GM19043 (cell line): ENCODE measurements around the gene SPRYD4.
"Not testable (repeated sequence)": the region's sequence is repeated elsewhere in the genome, so short reads cannot be mapped to it uniquely, and the experiment has no call there.

Source experiments
- ATAC-seq: cut with Tn5 transposase; IDR thresholded peaks from one replicate; pipeline ENCODE4 v1.9.1; 2021; ENCODE audit warnings: low read depth; ENCODE audit not compliant: unreplicated experiment

Gene SPRYD4

DNA sequence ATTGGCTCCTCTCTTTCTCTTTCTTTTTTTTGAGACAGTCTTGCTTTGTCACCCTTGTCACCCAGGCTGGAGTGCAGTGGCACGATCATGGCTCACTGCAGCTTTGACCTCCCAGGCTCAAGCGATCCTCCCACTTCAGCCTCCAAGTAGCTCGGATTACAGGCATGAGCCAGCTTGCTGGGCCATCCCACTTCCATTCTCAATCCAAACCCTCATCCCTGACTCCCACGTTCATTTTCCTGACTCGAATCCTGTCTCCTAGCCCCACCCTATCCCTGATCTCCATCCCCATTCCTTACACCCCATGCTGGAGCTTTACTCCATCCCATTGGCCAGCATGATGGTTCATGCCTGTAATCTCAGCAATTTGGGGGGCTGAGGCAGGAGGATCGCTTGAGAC is 7.8 kb downstream of the SPRYD4 start:
- no peak for ATAC-seq

DNA sequence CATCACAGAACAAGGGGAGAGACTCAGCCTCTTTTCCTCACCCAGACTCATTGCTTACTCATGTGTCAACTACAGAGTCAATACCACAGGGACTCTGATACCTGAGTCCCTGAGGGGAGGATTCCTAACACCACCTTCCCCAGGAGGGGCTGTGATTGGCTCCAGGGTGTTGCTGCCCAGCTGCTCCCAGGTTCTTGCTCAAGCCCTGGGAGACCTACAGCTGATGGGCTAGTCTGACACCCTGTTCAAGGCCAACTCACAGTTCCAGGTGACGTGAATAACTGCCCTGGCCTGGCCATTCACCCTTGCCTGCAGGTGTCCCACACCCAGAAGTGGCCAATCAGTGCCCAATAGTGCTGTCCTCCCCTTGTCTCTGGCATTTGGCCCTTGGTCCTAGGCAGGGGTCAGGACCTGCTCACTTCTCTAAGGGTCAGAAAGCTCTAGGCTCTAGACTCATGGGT is 8.6 kb downstream of the SPRYD4 start:
- no peak for ATAC-seq

DNA sequence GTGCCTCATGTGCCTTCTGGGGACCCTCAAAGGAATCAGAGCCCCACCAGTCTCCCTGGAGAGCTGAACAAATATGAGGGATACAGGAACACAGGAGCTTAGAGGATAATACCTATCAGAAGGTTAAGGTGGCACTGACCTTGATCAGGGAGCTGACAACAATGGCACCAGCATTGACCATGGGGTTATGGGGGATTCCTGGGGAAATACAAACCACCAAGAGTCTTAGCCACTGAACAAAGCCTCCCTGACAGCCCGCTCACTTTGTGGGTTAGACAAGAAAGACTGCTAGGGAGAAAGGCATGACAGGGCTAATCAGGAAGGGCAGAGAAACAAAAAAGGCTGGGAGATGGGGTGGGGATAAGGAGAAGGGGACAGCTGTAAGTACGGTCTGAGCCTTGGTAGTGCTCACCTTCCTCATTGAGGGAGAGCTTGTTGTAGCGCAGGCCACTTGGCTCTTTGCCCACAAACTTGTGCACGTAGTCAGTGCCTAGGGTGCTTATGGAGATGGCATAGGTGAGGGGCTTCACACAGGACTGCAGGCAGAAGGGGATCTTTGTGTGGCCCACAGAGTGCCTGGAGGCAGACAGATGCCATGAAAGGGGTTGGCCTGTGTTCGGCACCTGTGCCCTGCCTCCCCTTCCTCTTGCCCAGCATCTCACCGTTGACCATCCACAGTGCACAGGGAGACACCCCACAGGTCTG is 9.3 kb downstream of the SPRYD4 start:
- no peak for ATAC-seq

DNA sequence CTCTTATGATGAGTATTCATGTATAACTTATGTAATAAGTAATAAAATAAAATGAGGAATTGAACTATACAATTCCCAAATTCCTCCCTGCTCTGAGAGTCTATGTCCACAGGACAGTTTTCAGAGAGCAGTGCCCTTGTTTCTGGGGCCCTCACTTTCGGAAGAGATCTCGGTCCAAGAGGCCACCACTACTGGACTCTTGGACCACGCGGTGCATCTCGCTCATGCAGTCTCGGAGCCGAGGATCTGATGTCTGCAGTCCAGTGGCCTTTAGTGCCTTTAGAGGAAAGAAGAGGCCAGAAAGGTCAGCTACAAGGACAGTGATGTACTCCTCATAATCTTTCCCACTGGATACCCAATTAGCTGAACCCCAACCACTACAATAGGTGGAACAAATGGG is 11.2 kb downstream of the SPRYD4 start:
- no peak for ATAC-seq

DNA sequence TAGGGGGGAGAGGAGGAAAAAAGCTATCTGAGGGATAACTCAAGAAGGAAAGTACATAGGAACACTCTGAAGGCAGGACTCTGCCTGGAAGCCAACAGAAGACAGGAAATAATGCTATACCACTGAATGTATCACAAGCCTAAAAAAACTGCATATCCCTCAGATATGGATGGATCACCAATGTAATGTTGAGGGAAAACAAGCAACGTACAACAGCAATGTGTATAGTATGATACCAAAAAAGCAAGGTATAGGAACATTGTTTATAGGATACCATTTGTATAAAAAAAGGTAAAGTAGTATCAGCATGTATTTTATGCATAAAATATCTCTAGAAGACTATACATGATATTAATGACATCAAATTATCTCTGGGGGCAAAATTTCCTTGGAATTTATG is 16.2 kb downstream of the SPRYD4 start:
- ATAC-seq: no peak

DNA sequence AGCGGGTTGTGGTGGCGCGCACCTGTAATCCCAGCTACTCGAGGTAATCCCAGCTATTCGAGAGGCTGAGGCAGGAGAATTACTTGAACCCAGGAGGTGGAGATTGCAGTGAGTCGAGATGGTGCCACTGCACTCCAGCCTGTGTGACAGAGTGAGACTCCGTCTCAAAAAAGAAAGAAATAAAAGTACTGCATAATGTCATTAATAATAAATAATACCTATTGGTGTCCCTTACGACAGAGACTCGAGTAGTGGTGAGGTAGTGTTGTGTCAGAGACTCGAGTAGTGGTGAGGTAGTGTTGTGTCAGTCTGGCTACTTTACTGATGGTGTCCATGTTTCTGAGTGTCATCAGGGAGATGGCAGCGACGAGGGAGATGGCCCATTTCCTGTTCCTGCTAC is 18.3 kb downstream of the SPRYD4 start:
- no peak for ATAC-seq

DNA sequence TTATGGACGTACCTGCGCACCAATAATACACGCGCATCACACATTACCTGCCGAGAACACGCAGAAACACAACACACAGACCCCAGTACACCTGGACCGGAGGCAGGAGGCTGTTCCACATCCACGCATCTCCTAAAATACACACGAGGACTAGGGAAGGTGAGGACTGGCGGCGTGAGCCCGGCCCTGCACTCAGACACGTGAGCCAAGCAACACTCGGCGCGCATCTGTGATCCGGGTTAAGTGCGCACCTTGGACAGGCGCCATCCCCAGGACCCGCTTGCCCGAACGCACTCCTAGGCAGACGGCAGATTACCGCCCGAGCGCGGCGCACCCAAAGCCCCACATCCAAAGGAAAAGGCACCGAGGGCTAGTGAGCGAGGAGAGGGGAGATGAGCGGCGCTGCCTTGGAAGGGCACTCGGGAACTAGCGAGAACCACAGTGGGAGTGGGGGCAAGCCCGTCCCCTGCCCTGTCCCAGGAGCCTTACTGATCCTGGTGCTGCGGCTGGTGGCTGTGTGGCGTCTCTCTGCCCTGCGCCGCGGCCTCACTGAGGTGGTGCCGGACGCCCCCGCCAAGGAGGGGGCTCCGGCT is 19.2 kb downstream of the SPRYD4 start:
- ATAC-seq: no peak

DNA sequence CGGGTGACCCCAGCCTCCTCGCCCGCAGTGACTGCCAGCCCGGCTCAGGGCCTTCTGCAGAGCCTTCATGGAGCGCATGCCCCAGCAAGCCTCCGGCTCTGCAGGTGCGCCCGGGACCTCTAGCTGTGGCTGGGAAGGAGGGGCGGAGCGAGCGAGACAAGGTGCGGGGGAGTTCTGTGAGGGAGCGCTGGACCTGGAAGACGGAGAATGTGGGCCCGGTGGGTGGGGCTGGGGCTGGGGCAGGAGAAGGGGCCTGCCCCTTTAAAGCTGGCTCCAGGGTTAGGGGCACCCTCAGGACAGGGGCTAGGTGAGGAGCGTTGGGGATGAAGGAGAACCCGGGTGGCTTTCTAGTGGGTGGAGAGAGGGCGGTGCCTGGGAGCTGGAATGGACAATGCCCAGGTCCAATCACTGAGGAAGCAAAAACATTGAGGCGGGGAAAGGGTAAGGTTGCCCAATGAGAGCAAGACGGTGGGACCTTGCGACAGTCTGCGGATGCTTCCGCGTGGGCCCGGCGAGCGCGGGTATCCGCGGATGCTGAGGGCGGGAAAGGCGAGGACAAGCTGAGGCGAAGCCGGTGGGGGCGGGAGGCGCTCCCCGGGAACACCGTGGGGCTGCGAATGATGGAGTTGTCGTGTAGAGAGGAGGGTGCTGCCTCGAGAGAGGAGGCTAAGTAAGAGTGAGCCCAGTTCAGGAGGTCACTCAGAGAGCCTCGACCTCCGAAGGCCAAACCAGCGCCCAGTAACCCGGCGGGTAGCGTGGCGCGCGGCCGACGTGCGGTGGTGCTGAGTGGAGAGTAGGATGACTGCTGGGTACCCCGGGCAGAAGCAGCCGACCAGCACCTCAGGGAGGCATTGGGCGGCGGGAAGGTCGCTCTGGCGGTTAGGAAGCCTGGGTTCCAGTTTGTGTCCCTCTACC is 19.9 kb downstream of the SPRYD4 start, which contains the start of gene GLS2:
Gene GLS2 (minus strand): TSS at position 121 of the 915 bp plus-strand sequence. CDS start 43 bp downstream, at position 78.
- peak; percentile 88 for ATAC-seq

DNA sequence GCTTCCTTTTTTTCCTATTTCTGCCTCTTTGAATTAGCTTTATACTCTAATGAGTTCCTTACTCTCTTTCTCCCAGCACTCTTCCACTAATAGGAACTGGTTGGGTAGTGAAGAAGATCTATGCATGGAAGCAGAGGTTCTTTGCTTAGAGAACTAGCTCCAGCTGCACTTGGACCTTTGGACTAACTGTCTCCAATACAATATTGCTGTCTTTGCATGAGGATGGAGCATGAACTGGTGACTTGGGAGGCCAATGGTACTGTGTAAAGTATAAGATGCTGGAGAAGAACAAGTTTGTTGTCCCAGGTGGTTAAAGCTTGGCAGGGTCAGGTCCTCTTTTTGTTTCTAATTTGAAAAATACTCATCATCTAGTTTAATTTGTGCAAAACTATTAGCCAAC is 22.0 kb downstream of the SPRYD4 start:
- ATAC-seq: no peak

DNA sequence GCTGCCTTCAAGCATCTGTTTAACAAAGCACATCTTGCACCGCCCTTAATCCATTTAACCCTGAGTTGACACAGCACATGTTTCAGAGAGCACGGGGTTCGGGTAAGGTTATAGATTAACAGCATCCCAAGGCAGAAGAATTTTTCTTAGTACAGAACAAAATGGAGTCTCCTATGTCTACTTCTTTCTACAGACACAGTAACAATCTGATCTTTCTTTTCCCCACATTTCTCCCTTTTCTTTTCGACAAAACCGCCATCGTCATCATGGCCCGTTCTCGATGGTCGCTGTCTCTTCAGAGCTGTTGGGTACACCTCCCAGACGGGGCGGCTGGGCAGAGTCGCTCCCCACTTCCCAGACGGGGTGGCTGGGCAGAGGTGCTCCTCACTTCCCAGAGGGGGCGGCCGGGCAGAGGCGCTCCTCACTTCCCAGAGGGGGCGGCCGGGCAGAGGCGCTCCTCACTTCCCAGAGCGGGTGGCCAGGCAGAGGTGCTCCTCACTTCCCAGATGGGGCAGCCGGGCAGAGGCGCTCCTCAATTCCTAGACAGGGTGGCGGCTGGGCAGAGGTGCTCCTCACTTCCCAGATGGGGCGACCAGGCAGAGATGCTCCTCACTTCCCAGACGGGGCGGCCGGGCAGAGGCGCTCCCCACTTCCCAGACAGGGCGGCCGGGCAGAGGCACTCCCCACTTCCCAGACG is 25.2 kb downstream of the SPRYD4 start:
- ATAC-seq: not testable (repeated sequence)

DNA sequence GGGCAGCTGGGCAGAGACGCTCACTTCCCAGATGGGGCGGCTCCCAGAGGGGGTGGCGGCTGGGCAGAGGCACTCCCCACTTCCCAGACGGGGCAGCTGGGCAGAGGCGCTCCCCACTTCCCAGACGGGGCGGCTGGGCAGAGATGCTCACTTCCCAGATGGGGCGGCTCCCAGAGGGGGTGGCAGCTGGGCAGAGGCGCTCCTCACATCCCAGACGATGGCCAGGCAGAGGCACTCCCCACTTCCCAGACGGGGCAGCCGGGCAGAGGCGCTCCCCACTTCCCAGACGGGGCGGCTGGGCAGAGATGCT is 25.7 kb downstream of the SPRYD4 start:
- ATAC-seq: not testable (repeated sequence)

DNA sequence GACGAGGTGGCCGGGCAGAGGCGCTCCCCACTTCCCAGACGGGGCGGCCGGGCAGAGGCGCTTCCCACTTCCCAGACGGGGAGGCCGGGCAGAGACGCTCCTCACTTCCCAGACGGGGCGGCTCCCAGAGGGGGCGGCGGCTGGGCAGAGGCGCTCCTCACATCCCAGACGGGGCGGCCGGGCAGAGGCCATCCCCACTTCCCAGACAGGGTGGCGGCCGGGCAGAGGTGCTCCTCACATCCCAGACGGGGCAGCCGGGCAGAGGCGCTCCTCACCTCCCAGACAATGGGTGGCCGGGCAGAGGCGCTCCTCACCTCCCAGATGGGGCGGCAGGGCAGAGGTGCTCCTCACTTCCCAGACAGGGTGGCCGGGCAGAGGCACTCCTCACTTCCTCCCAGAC is 26.1 kb downstream of the SPRYD4 start:
- not testable (repeated sequence) for ATAC-seq

DNA sequence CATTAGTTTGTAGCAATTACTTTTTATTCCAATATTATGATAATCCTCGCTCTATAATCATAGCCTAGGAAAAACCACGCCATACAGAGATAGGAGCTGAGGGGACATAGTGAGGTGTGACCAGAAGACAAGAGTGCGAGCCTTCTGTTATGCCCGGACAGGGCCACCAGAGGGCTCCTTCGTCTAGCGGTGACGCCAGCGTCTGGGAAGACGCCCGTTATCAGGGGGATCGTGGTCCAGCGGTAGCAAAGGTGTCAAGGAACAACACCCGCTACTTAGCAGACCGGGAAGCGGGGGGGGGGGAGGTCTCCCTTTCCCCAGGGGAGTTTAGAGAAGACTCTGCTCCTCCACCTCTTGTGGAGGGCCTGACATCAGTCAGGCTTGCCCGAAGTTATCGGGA is 28.3 kb downstream of the SPRYD4 start:
- not testable (repeated sequence) for ATAC-seq

DNA sequence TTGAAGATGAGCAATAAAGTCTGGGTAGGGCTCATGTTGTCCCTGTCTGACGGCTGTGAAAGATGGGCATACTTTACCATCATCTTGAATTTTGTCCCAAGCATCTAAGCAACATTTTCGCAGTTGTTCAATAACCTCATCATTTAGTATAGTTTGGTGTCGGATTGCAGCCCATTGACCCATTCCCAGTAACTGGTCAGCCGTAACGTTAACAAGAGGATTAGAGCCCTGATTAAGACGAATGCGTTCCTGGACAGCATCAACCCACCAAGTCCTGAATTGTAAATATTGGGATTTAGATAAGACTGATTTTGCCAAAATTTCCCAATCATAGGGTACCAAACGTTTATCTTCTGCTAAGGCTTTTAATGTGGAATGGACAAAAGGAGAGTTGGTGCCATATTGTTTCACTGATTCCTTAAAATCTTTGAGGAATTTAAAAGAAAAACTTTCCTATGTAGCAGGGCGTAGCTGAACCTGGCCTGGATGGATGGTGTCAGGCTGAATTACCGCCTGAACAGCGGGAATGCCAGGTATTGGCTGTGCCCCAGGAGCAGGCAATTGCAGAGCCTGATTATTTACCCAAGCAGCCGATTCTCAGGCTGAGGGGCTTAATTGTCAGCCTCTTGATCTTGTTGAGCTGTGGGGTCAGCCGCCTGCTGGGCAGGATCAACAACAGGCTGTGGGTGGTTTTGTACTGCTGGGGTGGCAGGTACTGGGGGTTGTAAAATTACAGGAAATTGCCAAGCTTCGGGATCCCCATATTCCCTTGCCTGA is 29.9 kb downstream of the SPRYD4 start:
- ATAC-seq: not testable (repeated sequence)

DNA sequence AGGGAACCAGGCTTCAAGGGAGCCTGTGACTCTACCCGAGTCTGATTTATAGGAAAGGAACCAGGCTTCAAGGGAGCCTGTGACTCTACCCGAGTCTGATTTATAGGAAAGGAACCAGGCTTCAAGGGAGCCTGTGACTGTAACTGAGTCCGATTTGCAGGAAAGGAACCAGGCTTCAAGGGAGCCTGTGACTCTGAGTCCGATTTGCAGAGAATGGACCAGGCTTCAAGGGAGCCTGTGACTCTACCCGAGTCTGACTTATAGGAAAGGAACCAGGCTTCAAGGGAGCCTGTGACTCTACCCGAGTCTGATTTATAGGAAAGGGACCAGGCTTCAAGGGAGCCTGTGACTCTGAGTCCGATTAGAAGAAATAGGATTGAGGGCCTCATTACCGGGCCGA is 31.1 kb downstream of the SPRYD4 start:
- not testable (repeated sequence) for ATAC-seq

DNA sequence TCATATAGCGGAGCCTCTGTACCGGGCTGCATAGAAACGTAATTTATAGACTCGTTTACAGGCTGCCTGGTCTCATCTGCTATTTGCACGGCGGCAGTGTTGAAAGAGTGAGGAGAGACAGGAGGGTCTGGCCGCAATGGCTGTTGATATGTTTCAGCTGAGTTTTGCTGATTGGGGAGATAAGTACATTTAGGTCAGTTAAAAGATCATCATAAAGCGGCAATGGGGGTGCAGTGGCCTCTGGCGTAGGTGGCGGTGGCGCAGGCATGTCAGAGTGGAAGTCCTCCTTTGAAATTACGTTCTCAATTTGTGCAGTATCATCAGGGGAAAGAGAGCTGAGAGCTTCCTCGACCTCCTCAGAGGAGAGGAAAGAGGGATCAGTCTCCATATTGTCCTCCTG is 31.5 kb downstream of the SPRYD4 start:
- ATAC-seq: not testable (repeated sequence)

DNA sequence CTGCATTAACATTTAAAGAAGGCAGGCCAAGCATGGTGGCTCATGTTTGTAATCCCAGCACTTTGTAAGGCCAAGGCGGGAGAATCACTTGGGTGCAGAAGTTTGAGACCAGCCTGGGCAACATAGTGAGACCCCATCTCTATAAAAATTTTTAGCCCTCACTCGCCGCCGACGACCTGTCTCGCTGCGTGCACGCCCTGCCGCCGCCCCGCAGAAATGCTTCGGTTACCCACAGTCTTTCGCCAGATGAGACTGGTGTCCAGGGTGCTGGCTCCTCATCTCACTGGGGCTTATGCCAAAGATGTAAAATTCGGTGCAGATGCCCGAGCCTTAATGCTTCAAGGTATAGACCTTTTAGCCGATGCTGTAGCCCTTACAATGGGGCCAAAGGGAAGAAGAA is 42.4 kb downstream of the SPRYD4 start:
- no peak for ATAC-seq

DNA sequence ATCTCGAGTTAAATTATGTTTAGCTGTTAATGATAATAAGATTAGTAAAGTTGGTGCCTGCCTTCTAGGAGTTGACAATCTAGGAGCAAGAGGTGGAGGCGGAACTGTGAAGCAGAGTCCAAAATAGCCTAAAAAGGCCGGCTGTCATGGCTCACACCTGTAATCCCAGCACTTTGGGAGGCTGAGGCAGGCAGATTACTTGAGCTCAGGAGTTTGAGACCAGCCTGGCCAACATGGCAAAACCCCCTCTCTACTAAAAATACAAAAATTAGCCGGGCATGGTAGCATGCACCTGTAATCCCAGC is 45.6 kb downstream of the SPRYD4 start:
- ATAC-seq: not testable (repeated sequence)

DNA sequence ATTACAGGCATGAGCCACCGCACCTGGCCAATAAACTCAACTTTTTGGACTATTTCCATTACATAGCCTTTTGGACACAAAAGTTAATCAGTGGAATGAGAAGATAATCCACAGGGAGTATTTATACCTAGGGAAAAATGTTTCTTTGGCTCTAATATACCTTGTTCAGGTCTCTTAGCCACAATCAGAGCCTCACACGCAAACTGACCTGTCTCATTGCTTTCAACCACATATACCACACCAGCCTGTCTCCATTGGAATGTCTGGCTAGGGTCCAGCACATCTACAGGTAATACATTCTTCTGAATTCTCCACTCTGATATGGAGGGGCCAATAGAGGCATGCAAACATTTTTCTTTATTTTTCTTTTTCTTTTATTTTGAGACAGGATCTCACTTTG is 49.5 kb downstream of the SPRYD4 start:
- no peak for ATAC-seq

DNA sequence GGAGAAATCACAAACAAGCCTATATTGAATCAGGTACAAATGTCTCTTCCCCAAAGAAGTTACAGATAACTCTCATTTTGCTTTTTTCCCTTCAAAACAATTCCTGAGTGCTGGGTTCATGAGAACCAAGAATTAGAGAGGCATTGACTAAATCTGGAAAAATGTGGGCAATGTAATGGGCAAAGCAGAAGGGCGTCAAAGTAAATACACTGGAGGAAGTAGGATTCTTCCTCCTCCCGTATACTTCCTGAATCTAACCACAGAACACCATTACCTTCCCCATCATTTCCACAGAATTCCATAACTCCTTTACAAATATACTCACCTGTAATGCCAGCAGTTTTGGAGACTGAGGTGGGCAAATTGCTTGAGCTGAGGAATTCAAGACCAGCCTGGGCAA is 50.2 kb downstream of the SPRYD4 start:
- ATAC-seq: no peak
